ENCODE measurements around the gene COL4A2.

DNA sequence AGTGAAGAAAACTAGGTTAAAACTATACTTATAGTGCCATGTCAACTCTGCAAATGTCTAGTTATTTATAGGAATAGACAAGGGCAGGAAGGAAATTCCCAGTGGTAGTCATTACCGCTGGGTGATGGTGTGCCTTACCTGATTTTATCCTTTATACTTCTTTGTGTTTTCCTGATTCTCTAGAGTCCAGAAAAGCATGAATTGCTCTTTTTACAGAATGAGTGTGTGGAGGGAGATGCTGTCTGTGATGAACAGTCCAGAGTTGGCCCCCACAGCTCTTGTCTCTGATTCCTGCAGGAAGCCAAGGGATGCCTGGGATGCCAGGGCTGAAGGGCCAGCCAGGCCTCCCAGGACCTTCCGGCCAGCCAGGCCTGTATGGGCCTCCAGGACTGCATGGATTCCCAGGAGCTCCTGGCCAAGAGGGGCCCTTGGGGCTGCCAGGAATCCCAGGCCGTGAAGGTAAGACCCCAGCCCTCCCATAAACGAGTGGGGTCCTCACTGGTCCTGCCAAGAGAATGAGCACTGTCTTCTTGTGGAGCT, 170.7 kb downstream of the COL4A2 start:
- TF ChIP-seq, protein P1, sequence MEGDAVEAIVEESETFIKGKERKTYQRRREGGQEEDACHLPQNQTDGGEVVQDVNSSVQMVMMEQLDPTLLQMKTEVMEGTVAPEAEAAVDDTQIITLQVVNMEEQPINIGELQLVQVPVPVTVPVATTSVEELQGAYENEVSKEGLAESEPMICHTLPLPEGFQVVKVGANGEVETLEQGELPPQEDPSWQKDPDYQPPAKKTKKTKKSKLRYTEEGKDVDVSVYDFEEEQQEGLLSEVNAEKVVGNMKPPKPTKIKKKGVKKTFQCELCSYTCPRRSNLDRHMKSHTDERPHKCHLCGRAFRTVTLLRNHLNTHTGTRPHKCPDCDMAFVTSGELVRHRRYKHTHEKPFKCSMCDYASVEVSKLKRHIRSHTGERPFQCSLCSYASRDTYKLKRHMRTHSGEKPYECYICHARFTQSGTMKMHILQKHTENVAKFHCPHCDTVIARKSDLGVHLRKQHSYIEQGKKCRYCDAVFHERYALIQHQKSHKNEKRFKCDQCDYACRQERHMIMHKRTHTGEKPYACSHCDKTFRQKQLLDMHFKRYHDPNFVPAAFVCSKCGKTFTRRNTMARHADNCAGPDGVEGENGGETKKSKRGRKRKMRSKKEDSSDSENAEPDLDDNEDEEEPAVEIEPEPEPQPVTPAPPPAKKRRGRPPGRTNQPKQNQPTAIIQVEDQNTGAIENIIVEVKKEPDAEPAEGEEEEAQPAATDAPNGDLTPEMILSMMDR (IDR thresholded peaks at IDR 0.05; ENCODE audit: low read depth, low read length, missing input control) = no peak
- TF ChIP-seq YY1 (IDR thresholded peaks at IDR 0.05) (no peak), EGR1 (IDR thresholded peaks at IDR 0.05; ENCODE audit: low read depth in 2 of 2) (no peak), JUND (IDR thresholded peaks at IDR 0.05) (no peak), TAF1 (conservative IDR thresholded peaks at IDR 0.05) (no peak), RAD21 (IDR thresholded peaks at IDR 0.05) (no peak), RXRA (IDR thresholded peaks at IDR 0.05) (no peak), GABPA (IDR thresholded peaks at IDR 0.05 in 1 of 2, conservative IDR thresholded peaks at IDR 0.05 in 1 of 2) (no peak)
- TF ChIP-seq, protein P2, sequence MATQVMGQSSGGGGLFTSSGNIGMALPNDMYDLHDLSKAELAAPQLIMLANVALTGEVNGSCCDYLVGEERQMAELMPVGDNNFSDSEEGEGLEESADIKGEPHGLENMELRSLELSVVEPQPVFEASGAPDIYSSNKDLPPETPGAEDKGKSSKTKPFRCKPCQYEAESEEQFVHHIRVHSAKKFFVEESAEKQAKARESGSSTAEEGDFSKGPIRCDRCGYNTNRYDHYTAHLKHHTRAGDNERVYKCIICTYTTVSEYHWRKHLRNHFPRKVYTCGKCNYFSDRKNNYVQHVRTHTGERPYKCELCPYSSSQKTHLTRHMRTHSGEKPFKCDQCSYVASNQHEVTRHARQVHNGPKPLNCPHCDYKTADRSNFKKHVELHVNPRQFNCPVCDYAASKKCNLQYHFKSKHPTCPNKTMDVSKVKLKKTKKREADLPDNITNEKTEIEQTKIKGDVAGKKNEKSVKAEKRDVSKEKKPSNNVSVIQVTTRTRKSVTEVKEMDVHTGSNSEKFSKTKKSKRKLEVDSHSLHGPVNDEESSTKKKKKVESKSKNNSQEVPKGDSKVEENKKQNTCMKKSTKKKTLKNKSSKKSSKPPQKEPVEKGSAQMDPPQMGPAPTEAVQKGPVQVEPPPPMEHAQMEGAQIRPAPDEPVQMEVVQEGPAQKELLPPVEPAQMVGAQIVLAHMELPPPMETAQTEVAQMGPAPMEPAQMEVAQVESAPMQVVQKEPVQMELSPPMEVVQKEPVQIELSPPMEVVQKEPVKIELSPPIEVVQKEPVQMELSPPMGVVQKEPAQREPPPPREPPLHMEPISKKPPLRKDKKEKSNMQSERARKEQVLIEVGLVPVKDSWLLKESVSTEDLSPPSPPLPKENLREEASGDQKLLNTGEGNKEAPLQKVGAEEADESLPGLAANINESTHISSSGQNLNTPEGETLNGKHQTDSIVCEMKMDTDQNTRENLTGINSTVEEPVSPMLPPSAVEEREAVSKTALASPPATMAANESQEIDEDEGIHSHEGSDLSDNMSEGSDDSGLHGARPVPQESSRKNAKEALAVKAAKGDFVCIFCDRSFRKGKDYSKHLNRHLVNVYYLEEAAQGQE (IDR thresholded peaks at IDR 0.05) = no peak
- TF ChIP-seq, protein P3, sequence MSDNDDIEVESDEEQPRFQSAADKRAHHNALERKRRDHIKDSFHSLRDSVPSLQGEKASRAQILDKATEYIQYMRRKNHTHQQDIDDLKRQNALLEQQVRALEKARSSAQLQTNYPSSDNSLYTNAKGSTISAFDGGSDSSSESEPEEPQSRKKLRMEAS (IDR thresholded peaks at IDR 0.05) = no peak

Measured in liver (tissue), 3 donors.